Adrenal gland (tissue), 5 donors: ENCODE data around the gene DPEP2.

Experiments used
- POLR2A ChIP-seq, 2 donors: fragments of 450-650 bp; IDR thresholded peaks; one replicate each; pipeline ENCODE4 v1.6.1; 2017; ENCODE audit warnings: antibody characterized with exemption in 2 of 2, mild to moderate bottlenecking in 2 of 2, moderate library complexity in 1 of 2
- TF ChIP-seq, protein P1 (sequence below), 6 experiments: fragments of 450-650 bp in 4 of 6; fragments of 200-600 bp in 2 of 6; sonication (generic) in 1 of 6; IDR thresholded peaks; 1 replicate in 5 of 6; 2 replicates in 1 of 6; pipeline versions ENCODE4 v1.5.1 to v1.8.0; 2016 to 2021; ENCODE audit warnings: antibody characterized with exemption in 6 of 6, mild to moderate bottlenecking in 2 of 6, moderate library complexity in 1 of 6
- donor health status: DM: no; HTN: no; CAD: no.

DNA sequence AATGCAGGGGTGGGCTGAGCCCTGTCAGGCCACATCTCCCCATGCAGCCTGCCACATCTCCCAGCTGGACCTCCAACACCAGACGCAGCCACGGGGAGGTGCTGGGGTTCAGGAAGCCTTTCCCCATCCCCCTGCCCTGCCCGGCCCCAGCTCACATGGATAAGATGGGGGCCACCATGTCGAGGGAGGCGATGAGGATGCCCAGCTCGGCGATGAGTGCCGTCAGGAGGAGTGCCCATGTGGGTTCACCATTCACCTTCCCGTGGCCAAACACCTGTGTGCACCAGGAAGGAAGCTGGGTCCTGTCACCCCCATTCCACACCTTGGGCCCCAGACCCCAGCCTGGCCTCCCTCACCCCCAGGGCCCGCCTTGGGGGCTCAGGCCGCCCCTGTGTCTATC, 49.6 kb downstream of the DPEP2 start:
- TF ChIP-seq, protein P1, sequence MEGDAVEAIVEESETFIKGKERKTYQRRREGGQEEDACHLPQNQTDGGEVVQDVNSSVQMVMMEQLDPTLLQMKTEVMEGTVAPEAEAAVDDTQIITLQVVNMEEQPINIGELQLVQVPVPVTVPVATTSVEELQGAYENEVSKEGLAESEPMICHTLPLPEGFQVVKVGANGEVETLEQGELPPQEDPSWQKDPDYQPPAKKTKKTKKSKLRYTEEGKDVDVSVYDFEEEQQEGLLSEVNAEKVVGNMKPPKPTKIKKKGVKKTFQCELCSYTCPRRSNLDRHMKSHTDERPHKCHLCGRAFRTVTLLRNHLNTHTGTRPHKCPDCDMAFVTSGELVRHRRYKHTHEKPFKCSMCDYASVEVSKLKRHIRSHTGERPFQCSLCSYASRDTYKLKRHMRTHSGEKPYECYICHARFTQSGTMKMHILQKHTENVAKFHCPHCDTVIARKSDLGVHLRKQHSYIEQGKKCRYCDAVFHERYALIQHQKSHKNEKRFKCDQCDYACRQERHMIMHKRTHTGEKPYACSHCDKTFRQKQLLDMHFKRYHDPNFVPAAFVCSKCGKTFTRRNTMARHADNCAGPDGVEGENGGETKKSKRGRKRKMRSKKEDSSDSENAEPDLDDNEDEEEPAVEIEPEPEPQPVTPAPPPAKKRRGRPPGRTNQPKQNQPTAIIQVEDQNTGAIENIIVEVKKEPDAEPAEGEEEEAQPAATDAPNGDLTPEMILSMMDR (IDR thresholded peaks at IDR 0.05): no peak
- no peak for TF ChIP-seq POLR2A (IDR thresholded peaks at IDR 0.05)
